D721Med (cell line): Measurements from ENCODE around the gene SPDL1.

Experiments used
- DNase-seq: peaks from one replicate; pipeline ENCODE4 v3.0.0; 2011; ENCODE audit warnings: low spot score; ENCODE audit not compliant: insufficient read length
- FAIRE-seq: peaks from 2 replicates; lab custom pipeline; 2011; peaks lifted over from hg19 to GRCh38; lab: Jason Lieb, UNC
- CTCF ChIP-seq: IDR thresholded peaks from 2 replicates; pipeline ENCODE4 v1.5.1; 2012; ENCODE audit warnings: mild to moderate bottlenecking, control low read depth; ENCODE audit not compliant: insufficient read depth; ENCODE audit errors: missing control alignments

The SPDL1 gene

GRCh38 chr5:169649486-169649885 lies 65.9 kb downstream of the SPDL1 start:
- DNase-seq (no peak), FAIRE-seq (no peak)
- TF ChIP-seq CTCF: no peak

- no peak for TF ChIP-seq CTCF
- FAIRE-seq: no peak
- no peak for DNase-seq
These were observed 67.2 kb downstream of the SPDL1 start for GRCh38 chr5:169650701-169651331.

- no peak for TF ChIP-seq CTCF
- FAIRE-seq: no peak
- DNase-seq: no peak
These were observed 68.0 kb downstream of the SPDL1 start for GRCh38 chr5:169651526-169651925.

GRCh38 chr5:169652057-169652456 lies 68.5 kb downstream of the SPDL1 start:
- no peak for FAIRE-seq
- DNase-seq: no peak
- no peak for TF ChIP-seq CTCF

GRCh38 chr5:169653091-169653490 lies 69.5 kb downstream of the SPDL1 start:
- no peak for TF ChIP-seq CTCF
- DNase-seq: no peak
- FAIRE-seq: no peak
